HG03521 (cell line): ENCODE results near the gene HTD2.
"Not testable (repeated sequence)": the region's sequence is repeated elsewhere in the genome, so short reads cannot be mapped to it uniquely, and the experiment has no call there.

Experiments used
- ATAC-seq: cut with Tn5 transposase; IDR thresholded peaks from one replicate; pipeline ENCODE4 v1.9.1; 2021; ENCODE audit warnings: mild to moderate bottlenecking, moderate library complexity; ENCODE audit not compliant: unreplicated experiment

HTD2 gene

DNA sequence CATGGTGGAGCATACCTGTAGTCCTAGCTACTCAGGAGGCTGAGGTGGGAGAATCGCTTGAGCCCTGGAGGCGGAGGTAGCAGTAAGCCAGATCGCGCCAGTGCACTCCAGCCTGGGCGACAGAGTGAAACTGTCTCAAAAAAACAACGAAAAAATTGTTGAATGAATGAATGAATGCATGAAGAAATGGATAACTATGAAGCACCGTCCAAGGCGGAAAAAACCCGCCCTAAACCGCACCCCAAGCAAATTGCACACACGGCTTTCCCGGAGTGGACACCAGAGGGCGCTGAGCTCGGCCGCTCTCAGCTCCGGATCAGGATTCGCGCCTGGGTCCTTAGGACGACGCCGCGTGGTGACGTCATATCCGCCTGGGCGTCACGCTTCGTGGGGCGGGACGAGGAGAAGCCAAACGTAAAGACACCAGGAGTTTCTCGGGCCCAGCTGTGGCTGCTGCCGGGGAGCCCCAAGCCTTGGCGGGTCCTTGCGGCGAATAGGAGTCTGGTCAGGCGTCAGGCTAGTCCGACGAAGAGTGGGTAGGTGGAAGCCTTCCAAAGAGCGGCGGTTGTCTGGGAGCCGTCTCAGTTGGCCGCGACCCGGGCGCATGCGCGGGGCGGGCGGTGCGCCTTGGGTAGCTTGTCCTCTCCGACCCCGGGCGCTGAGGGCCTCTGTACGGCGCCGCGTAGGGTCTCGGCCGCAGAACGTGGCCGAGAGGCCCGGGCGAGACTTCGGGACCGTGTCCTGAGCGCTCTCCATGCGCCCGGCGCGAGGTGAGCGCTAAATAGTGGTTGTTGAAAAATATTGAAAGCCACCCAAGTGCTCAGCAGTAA is at the start of gene HTD2, which contains the start of gene RPP14:
TSS of gene HTD2 (plus strand) at position 639 of the 830 bp plus-strand sequence. CDS start 11,094 bp downstream, outside the sequence.
TSS of gene RPP14 (plus strand) at position 364 of the 830 bp plus-strand sequence. CDS start 4,085 bp downstream, outside the sequence.
- peak; percentile 84 for ATAC-seq

DNA sequence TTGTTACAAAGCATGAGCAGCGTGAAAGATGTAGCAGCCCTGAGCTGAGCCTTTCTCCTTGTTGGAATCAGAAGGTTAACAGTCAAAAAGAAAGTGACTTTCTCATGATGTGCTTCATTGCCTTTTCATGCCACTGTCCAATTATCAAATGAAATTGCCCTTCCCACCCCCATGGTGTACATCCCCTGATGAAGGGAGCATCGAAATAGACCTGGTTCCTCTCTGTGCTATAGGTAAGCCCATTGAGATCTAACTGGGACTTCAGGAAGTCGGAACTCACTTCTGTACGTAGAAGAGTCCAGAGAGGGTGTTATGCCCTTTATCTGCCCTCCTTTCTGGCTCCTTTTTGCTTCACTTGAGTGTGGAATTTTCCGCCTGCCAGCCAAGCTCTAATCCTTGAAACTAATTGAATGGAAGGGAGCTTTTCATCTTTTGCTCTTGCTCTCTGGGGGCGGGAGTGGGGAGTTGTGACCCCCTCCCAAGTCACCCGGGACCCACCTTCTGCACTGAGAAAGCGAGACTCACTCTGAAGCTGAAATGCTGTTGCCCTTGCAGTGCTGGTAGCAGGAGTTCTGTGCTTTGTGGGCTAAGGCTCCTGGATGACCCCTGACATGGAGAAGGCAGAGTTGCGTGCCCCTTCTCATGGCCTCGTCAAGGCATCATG is 47.8 kb upstream of the HTD2 start:
- ATAC-seq, result no peak

DNA sequence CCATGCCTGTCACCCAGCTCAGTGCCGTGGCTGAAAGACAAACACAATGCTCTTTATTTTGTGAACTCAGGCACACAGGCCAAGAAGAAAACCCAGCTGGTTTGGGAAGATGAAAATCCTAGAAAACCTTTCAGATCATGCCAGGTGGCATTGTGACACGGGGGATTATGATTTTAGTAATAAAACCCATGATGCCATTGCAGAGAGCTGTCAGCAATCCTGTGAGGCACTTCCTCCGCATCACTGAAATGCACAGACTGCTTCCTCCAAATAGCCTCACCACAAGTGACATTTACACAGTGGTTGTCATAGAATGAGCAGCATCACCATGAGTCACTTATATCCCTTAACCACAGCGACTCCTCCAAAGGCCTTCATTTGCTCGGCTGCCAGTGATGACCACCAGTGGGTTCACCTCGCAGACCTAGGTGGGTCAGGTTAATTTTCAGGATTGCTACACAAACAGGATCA is 46.0 kb upstream of the HTD2 start:
- no peak for ATAC-seq

DNA sequence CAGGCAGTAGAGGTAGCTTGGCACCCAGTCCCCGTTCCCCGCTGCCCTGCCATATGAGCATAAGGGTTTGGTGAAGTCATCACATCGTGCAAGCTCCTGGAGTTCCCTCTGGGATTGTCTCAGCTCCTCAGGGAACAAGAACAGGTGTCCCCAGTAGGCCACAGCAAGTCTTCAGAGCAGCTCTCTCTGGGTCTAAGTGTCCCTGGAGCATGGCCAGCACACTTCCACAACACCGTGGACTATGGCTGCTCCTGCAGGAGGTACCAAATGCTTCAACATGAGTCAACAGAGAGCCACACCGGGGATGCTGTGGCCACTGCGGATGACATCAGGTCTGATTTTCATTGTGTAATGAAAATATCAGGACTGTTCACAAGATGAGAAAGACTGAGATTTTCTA is 45.6 kb upstream of the HTD2 start:
- ATAC-seq, result no peak

DNA sequence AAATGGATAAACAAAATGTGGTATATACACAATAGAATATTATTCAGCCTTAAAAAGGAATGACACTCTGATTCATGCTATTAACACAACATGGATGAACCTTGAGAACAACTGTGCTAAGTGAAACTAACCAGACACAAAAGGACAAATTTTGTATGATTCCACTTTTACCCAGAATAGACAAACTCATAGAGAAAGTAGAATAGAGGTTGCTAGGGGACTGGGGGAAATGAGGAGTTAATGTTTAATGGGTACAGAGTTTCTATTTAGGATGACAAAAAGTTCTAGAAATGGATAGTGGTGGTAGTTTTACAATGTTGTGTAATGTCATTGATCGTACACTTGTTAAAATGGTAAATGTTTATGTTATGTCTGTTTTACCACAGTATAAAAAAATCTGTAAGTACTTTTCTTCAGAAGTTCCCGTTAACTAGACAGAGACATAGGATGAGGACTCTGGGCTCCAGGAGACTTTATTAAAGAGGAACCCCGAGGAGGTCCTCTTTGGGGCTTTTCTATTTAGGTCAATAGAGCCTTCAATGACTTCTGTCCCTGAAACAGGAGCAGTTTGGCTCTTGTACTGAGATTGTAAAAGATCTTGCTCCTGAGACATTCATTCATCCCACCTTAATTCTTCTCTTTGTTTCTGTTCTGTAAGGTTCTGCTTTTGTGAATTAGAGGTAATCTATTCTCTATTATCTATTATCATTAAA is 44.2 kb upstream of the HTD2 start:
- no peak for ATAC-seq

DNA sequence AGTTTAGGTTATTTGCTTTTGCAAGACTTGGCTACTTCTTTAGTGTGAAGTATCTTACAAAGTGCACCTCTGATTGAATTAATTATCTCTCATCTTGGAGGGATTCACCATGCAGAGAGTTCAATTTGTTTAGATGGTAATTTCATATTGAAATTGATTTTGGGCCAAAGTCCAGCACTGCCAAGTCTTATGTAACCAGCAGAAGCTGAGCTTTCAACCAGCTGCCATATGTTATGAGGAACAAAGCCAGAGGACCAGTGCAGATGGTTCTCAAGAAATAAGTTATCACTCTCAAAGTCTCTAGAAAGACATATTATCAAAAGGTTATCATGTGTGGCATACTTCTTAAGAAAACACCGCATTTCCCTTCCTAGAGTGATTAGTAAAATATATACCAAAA is 39.7 kb upstream of the HTD2 start:
- no peak for ATAC-seq

DNA sequence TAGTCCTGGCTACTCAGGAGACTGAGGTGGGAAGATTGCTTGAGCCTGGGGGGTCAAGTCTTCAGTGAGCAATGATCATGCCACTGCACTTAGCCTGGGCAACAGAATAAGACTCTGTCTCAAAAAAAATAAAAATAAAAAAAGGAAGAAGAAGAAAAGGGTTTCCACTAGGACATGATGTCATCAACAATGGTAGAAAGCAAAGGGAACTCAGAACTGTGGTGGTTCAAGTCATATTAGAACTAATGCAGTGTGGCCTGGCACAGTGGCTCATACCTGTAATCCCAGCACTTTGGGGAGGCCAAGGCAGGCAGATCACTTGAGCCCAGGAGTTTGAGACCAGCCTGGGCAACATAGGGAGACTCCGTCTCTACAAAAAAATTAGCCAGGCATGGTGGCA is 38.8 kb upstream of the HTD2 start:
- ATAC-seq, result not testable (repeated sequence)

DNA sequence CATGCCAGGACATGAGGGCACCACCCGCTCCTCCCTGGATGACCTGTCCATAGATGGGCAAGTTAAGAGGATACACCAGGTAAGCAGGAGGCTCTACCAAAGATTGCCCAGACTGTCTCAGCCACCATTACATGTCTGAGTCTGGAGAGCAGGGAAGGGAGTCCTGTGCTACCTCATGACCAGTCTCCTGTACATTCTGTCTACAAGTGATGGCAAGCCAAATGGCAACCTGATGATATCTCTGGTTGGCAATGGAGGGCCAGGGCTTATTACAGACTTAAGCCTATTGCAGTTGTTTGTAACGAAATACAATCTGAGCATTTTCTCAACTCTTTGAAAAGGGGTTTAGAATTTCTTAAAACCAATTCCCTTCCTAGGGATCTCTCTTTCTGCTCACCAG is 37.0 kb upstream of the HTD2 start:
- ATAC-seq, result no peak

DNA sequence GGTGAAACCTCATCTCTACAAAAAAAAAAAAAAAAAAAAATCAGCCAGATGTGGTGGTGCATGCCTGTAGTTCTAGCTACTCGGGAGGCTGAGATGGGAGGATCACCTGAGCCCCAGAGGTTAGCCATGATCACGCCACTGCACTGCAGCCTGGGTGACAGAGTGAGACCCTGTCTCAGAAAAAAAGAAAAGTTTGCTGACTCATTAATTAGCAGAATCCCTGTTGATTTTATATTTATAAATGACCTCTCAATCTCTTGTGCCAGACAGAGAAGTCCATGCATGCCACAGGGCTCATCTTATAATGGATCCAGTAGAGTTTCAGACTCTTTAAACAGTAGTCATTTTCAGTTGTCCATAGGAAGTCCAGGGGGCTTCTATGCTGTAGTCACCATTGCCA is 35.8 kb upstream of the HTD2 start:
- no peak for ATAC-seq

DNA sequence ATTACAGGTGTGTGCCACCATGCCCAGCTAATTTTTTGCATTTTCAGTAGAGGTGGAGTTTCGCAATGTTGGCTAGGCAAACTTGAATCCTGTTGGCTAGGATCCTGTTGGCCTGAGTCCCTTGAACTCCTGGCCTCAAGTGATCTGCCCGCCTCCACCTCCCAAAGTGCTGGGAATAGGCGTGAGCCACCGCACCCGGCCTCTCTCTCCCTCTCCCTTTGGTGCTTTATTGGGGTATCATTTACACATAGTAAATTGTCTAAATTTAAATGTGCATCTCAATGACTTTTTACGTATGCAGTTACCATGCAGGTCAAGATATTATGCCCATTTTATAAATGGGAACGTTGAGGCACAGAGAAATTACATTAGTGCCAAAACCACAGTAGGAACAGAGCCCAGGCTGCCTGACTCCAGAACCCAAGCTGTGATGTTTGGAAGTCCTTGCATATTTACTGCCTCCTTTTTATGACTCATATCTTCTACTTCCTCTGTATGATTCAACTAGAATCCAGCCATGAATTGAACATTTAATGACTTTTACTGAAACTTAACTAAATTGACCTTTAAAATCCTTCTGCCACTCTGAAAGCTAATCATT is 34.3 kb upstream of the HTD2 start:
- ATAC-seq, result no peak

DNA sequence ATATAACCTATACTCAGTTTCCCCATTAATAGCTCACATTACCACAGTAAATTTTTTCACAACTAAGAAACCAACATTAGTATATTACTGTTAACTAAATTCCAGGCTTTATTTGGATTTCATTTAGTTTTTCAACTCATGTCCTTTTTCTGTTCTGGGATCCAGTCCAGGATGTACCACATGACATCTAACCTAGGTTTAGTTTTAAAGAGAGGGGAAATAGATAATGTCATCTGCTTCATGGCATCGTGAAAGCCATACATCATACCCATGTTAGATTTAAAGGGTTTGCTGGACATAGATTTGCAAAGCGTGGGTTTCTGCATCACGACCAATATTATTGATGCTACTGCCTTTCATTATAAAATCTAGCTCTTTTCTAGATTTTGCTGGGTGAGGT is 33.4 kb upstream of the HTD2 start:
- ATAC-seq, result no peak

DNA sequence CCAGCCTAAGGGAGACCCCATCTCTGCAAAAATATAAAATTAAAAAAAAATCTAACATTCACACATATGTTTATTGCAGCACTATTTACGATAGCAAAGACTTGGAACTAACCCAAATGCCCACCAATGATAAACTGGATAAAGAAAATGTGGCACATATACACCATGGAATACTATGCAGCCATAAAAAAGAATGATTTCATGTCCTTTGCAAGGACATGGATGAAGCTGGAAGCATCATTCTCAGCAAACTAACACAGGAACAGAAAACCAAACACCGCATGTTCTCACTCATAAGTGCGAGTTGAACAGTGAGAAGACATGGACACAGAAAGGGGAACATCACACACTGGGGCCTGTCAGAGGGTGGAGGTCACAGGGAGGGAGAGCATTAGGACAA is 33.0 kb upstream of the HTD2 start:
- not testable (repeated sequence) for ATAC-seq

DNA sequence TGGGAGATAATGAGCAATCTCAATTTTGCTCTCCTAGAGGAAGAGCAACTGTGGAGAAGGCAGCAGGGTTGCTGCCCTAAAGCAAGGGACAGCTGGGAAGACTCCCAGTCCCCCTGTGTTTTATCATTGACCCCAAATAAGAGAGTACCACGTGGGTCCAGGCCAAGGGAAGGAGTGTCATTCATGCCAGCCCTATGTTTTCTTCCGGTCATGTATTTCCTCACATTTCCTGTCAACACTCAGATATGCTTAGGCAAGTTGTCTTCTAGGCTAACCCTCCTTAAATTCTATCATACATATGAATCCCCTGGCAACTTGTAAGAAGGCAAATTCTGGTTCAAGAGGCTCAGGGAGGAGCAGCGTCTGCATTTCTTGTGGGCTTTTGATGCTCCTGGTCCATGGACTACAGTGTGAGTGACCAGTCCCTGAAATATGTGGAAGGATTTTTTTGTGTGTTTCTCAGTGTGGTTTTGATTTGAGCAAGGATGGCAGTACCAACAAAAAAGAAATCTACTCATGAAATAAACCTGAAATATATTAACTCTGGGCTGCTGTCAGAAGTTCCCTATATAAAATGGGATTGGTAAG is 32.2 kb upstream of the HTD2 start:
- ATAC-seq, result no peak

DNA sequence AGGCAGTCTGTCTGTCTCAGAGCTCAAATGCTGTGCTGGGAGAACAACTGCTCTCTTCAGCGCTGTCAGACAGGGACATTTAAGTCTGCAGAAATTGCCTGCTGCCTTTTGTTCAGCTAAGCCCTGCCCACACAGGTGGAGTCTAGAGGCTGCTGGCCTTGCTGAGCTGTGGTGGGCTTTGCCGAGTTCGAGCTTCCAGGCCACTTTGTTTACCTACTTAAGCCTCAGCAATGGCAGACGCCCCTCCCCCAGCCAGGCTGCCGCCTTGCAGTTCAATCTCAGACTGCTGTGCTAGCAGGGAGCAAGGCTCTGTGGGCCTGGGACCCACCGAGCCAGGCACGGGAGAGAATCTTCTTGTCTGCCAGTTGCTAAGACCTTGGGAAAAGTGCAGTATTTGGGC is 25.3 kb upstream of the HTD2 start:
- ATAC-seq, result no peak

DNA sequence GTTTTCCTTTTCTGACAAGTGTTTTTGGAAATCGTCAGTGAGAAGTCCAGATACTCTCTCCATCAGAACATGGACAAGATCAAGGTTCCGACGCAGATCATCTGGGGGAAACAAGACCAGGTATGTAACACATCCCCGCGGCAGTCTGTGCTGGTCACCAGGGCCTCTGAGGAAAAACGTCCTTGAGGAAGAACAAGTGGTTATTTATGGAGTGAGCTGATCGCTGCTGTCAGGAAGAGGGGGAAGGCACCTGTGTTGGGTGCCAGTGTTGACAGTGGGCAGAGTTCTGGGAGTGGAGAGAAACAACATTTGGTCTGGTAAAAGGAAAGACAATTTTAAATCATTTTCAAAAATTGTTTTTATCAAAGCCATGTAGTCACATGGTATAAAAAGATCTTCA is 21.0 kb upstream of the HTD2 start:
- no peak for ATAC-seq

DNA sequence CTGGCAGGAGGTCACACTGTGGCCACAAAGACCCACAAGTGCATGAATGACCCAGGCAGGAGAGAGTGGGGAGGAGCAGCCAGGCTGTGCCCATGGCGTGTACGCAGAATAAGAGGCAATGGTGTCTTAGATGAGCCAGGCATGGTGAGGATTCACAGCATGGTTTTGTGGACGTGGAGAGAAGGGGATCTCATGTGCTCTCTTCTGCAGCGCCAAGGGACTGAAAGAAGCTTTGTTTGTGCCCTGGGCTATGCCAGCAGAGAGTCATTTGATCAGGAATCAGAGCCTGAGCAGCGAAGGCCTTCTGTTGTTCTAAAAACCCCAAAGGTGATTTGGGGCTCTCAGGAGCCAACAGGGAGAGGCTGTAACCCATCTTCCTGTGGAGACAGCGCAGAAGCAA is 19.0 kb upstream of the HTD2 start:
- no peak for ATAC-seq

DNA sequence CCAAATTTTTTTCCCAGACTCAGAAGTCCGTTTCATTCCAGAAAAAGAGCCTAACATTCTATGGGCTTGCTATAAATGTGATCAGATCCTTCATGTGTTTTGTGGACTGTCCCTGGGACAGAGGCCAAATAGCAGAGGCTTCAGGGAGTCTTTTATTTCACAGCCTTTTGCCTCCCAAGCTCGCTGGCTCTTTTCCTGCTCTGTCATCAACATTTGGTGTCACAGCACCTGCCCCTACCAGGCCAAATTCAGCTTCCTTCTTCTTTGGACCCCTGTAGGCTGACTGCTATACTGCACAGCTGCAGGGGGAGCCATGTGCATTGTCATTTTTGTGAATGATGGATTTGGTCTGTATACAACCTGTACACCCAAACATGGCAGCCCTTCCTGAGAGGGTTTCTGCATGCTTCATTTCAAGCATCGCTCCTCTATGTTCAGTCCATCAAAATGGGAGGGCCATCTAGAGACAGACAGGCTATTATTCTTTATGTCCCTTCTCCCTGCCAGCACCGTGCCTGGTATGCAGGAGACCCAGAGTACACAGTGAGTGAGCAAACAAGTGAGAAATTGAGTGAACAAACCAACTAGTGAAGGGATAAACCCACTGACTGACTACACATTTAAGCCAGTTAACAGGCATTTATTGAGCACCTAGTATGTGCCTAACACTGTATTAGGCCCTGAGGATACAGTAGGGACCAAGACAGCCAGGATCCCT is 18.1 kb upstream of the HTD2 start:
- ATAC-seq, result no peak

DNA sequence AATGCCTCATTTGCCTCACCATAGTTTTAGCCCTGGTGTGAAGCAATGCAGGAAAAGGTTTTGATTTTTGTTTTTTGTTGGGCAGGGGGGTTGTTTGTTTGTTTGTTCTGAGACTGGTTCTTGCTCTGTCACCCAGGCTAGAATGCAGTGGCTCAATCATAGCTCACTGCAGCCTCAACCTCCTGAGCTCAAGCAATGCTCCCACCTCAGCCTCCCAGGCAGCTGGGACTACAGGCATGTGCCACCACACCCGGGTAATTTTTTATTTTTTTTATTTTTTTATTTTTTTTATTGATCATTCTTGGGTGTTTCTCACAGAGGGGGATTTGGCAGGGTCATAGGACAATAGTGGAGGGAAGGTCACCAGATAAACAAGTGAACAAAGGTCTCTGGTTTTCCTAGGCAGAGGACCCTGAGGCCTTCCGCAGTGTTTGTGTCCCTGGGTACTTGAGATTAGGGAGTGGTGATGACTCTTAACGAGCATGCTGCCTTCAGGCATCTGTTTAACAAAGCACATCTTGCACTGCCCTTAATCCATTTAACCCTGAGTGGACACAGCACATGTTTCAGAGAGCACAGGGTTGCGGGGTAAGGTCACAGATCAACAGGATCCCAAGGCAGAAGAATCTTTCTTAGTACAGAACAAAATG is 17.2 kb upstream of the HTD2 start:
- not testable (repeated sequence) for ATAC-seq

DNA sequence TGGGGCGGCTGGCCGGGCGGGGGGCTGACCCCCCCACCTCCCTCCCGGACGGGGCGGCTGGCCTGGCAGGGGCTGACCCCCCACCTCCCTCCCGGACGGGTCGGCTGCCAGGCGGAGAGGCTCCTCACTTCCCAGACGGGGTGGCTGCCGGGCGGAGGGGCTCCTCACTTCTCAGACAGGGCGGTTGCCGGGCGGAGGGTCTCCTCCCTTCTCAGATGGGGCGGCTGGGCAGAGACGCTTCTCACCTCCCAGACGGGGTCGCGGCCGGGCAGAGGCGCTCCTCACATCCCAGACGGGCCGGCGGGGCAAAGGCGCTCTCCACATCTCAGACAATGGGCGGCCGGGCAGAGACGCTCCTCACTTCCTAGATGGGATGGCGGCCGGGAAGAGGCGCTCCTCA is 15.9 kb upstream of the HTD2 start:
- not testable (repeated sequence) for ATAC-seq
